ENCODE data around the gene ABCC11. TPM values are rescaled to one million over a fixed set of nuclear protein-coding genes. Genes with fewer than 3 reads are reported as not detected.
A peak's percentile ranks its signal among the peaks of the same experiment; 100 is the strongest.

ABCC11 gene
- total and polyA plus RNA-seq, 2 of the 13 experiments (the other 11 are each of a cell fraction or from before 2014, with no cell fraction given): 1.0 to 1.4 TPM

DNA sequence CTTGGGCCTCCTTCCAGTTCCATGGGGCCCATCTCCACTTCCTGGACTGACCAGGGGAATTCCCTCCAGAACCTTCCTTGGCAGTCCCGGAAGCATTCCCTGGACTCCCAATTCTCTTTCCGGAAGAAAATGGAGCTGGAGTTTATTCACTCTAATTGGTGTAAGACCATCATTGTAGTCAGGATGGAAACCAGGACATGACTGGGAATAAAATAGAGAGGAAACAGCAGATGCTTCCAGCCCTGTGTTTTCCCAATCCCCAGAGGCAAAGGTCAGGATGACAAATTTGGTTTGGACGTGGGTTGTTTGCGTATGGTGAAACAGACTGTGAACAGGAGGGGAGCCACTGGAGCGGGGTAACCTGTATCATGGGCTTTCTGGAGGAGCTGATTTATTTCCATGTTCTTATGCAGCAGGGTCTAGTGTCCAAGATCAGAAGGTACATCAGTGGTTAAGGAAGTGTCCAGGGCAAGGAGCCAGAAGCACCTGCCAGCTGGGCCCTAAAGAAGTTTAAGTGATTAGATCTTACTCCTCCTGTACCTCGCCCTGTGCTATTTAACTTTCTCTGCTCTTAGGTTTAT lies 11.7 kb downstream of the ABCC11 start (continued):
- TF ChIP-seq AHR (CRISPR knock-in tag; IDR thresholded peaks at IDR 0.05) (no peak), KLF13 (CRISPR knock-in tag; IDR thresholded peaks at IDR 0.05) (no peak), ZNF841 (CRISPR knock-in tag; IDR thresholded peaks at IDR 0.05; ENCODE audit: borderline replicate concordance) (no peak), SCMH1 (CRISPR knock-in tag; IDR thresholded peaks at IDR 0.05; ENCODE audit: borderline replicate concordance) (no peak), RARA (CRISPR knock-in tag; IDR thresholded peaks at IDR 0.05) (no peak; the same call in 1 of the 2 replicates), ZNF577 (CRISPR knock-in tag; IDR thresholded peaks at IDR 0.05; ENCODE audit: borderline replicate concordance, low read depth) (no peak), WIZ (CRISPR knock-in tag; IDR thresholded peaks at IDR 0.05) (no peak; the same call in 1 of the 2 replicates), TCF12 (IDR thresholded peaks at IDR 0.05) (no peak), TCF12 (CRISPR knock-in tag; IDR thresholded peaks at IDR 0.05) (no peak), LCORL (IDR thresholded peaks at IDR 0.05) (peak; percentile 92), LCORL (CRISPR knock-in tag; IDR thresholded peaks at IDR 0.05) (peak; percentile 90), CC2D1A (CRISPR knock-in tag; IDR thresholded peaks at IDR 0.05) (peak; percentile 69; the same call in 1 of the 2 replicates), ZNF83 (CRISPR knock-in tag; IDR thresholded peaks at IDR 0.05; ENCODE audit: borderline replicate concordance) (no peak), RFX3 (CRISPR knock-in tag; IDR thresholded peaks at IDR 0.05) (no peak), ELF4 (CRISPR knock-in tag; IDR thresholded peaks at IDR 0.05; ENCODE audit: borderline replicate concordance) (0 out of 2 replicates have a peak, but pooled peaks have one; percentile 84)
- TF ChIP-seq, protein P1, sequence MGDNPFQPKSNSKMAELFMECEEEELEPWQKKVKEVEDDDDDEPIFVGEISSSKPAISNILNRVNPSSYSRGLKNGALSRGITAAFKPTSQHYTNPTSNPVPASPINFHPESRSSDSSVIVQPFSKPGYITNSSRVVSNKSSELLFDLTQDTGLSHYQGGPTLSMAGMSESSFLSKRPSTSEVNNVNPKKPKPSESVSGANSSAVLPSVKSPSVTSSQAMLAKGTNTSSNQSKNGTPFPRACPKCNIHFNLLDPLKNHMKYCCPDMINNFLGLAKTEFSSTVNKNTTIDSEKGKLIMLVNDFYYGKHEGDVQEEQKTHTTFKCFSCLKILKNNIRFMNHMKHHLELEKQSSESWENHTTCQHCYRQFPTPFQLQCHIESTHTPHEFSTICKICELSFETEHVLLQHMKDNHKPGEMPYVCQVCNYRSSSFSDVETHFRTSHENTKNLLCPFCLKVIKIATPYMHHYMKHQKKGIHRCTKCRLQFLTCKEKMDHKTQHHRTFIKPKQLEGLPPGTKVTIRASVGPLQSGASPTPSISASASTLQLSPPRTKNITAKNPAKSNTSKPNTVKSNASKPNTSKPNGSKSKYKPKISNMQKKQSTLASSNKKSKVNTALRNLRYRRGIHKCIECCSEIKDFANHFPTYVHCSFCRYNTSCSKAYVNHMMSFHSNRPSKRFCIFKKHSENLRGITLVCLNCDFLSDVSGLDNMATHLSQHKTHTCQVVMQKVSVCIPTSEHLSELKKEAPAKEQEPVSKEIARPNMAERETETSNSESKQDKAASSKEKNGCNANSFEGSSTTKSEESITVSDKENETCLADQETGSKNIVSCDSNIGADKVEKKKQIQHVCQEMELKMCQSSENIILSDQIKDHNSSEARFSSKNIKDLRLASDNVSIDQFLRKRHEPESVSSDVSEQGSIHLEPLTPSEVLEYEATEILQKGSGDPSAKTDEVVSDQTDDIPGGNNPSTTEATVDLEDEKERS (CRISPR knock-in tag; IDR thresholded peaks at IDR 0.05): peak; percentile 91
- TF ChIP-seq, protein P2, sequence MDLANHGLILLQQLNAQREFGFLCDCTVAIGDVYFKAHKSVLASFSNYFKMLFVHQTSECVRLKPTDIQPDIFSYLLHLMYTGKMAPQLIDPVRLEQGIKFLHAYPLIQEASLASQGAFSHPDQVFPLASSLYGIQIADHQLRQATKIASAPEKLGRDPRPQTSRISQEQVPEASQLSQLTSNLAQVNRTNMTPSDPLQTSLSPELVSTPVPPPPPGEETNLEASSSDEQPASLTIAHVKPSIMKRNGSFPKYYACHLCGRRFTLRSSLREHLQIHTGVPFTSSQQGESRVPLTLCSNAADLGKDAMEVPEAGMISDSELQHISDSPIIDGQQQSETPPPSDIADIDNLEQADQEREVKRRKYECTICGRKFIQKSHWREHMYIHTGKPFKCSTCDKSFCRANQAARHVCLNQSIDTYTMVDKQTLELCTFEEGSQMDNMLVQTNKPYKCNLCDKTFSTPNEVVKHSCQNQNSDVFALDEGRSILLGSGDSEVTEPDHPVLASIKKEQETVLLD (CRISPR knock-in tag; IDR thresholded peaks at IDR 0.05; ENCODE audit: low read depth): no peak
- TF ChIP-seq, protein P3, sequence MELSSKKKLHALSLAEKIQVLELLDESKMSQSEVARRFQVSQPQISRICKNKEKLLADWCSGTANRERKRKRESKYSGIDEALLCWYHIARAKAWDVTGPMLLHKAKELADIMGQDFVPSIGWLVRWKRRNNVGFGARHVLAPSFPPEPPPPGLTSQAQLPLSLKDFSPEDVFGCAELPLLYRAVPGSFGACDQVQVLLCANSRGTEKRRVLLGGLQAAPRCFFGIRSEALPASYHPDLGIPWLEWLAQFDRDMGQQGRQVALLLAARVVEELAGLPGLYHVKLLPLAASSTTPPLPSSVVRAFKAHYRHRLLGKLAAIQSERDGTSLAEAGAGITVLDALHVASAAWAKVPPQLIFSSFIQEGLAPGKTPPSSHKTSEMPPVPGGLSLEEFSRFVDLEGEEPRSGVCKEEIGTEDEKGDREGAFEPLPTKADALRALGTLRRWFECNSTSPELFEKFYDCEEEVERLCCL (CRISPR knock-in tag; IDR thresholded peaks at IDR 0.05; ENCODE audit: borderline replicate concordance): peak; percentile 79; the same call in 1 of the 2 replicates
- TF ChIP-seq, protein P4, sequence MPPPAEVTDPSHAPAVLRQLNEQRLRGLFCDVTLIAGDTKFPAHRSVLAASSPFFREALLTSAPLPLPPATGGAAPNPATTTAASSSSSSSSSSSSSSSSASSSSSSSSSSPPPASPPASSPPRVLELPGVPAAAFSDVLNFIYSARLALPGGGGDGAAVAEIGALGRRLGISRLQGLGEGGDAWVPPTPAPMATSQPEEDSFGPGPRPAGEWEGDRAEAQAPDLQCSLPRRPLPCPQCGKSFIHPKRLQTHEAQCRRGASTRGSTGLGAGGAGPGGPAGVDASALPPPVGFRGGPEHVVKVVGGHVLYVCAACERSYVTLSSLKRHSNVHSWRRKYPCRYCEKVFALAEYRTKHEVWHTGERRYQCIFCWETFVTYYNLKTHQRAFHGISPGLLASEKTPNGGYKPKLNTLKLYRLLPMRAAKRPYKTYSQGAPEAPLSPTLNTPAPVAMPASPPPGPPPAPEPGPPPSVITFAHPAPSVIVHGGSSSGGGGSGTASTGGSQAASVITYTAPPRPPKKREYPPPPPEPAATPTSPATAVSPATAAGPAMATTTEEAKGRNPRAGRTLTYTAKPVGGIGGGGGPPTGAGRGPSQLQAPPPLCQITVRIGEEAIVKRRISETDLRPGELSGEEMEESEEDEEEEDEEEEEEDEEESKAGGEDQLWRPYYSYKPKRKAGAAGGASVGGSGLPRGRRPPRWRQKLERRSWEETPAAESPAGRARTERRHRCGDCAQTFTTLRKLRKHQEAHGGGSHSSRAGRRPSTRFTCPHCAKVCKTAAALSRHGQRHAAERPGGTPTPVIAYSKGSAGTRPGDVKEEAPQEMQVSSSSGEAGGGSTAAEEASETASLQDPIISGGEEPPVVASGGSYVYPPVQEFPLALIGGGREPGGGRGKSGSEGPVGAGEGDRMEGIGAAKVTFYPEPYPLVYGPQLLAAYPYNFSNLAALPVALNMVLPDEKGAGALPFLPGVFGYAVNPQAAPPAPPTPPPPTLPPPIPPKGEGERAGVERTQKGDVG (CRISPR knock-in tag; IDR thresholded peaks at IDR 0.05; ENCODE audit: borderline replicate concordance): no peak
- TF ChIP-seq, protein P5, sequence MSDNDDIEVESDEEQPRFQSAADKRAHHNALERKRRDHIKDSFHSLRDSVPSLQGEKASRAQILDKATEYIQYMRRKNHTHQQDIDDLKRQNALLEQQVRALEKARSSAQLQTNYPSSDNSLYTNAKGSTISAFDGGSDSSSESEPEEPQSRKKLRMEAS (IDR thresholded peaks at IDR 0.05): peak; percentile 80

Measured in HepG2 (cell line).